GM12878 (cell line): Measurements from ENCODE around the gene DSPP. TPM values are rescaled to one million over a fixed set of nuclear protein-coding genes. Genes with fewer than 3 reads are reported as not detected.

Experiments
- ATAC-seq: fragments of 200-7000 bp; cut with Tn5 transposase; 3 replicates; pipeline ENCODE4 v1.9.1; 2020; ENCODE audit warnings: mild to moderate bottlenecking, moderate library complexity
- BruUV-seq: library from RNA; stranded (reverse); fragments of 400-500 nt; replicated peaks from 2 replicates; lab custom pipeline; 2021; lab: Mats Ljungman, UMichigan
- CTCF ChIA-PET: fragments of 300-600 bp; sonication (Branson Sonifier 250); formaldehyde crosslinking; extraction: SDS; loops from one replicate; lab custom pipeline; 2021; ENCODE audit warnings: inconsistent platforms; lab: Yijun Ruan, JAX
- POLR2A ChIA-PET: fragments of 350-600 bp; formaldehyde crosslinking; extraction: SDS; loops from one replicate; lab custom pipeline; 2021; ENCODE audit warnings: inconsistent platforms; lab: Charles Lee
- RAD21 ChIA-PET: fragments of 300-600 bp; sonication (Branson Sonifier 250); formaldehyde crosslinking; loops from one replicate; lab custom pipeline; 2023; ENCODE audit warnings: antibody characterized with exemption; ENCODE audit not compliant: unreplicated experiment; lab: Charles Lee
- SMC1A ChIA-PET: fragments of 300-600 bp; sonication (Branson Sonifier 250); formaldehyde crosslinking; loops from one replicate; lab custom pipeline; 2023; ENCODE audit not compliant: unreplicated experiment, uncharacterized antibody; lab: Charles Lee
- DNase-seq: peaks from one replicate; pipeline ENCODE4 v3.0.0-alpha.2; 2011; ENCODE audit warnings: low read depth, low spot score
- FAIRE-seq: peaks from 3 replicates; lab custom pipeline; 2011; peaks lifted over from hg19 to GRCh38; lab: Jason Lieb, UNC
- H2AFZ ChIP-seq: 2 replicates; pipeline ENCODE4 v1.6.0; 2011; ENCODE audit warnings: low read depth, low read length, control low read depth; ENCODE audit not compliant: control insufficient read depth
- H3K27ac ChIP-seq: 2 replicates; pipeline ENCODE4 v1.5.1; 2011; ENCODE audit warnings: control low read depth; ENCODE audit not compliant: control insufficient read depth, insufficient read depth
- H3K27me3 ChIP-seq, 2 experiments: replicated peaks in 1 of 2; 2 replicates each; pipeline versions ENCODE4 v1.6.0 to v1.6.1; 2011; ENCODE audit warnings: low read length in 1 of 2; ENCODE audit not compliant: control insufficient read depth in 2 of 2, insufficient read depth in 2 of 2
- H3K36me3 ChIP-seq, 2 experiments: 2 replicates each; pipeline ENCODE4 v1.5.1; 2011; ENCODE audit warnings: low read length in 1 of 2; ENCODE audit not compliant: control insufficient read depth in 2 of 2, insufficient read depth in 2 of 2
- H3K4me1 ChIP-seq: 2 replicates; pipeline ENCODE4 v1.6.1; 2011; ENCODE audit warnings: mild to moderate bottlenecking, low read length, moderate library complexity, mixed read lengths; ENCODE audit not compliant: control insufficient read depth, insufficient read depth
- H3K4me2 ChIP-seq: 2 replicates; pipeline ENCODE4 v1.6.0; 2011; ENCODE audit warnings: control low read depth; ENCODE audit not compliant: control insufficient read depth, insufficient read depth
- H3K4me3 ChIP-seq: fragments of 200-600 bp; sonication (generic); 2 replicates; pipeline ENCODE4 v1.5.1; 2016
- H3K79me2 ChIP-seq: 2 replicates; pipeline ENCODE4 v1.6.0; 2011; ENCODE audit warnings: low read length; ENCODE audit not compliant: control insufficient read depth, insufficient read depth
- H3K9ac ChIP-seq: 2 replicates; pipeline ENCODE4 v1.8.0; 2011; ENCODE audit warnings: low read length, control low read depth, mixed read lengths; ENCODE audit not compliant: control insufficient read depth, insufficient read depth
- H3K9me3 ChIP-seq: replicated peaks from 3 replicates; pipeline ENCODE4 v1.5.1; 2011; ENCODE audit warnings: mild to moderate bottlenecking, low read length; ENCODE audit not compliant: control insufficient read depth, insufficient read depth
- H4K20me1 ChIP-seq: 2 replicates; pipeline ENCODE4 v1.6.0; 2011; ENCODE audit not compliant: control insufficient read depth, insufficient read depth
- CEBPB ChIP-seq, 2 experiments: fragments of 150-350 bp in 1 of 2; IDR thresholded peaks; 2 replicates each; pipeline ENCODE4 v1.6.1; 2012 to 2014; ENCODE audit warnings: low read depth in 2 of 2, low read length in 2 of 2, borderline replicate concordance in 1 of 2, inconsistent platforms in 1 of 2
- FOXK2 ChIP-seq: fragments of 450-650 bp; IDR thresholded peaks from 2 replicates; pipeline ENCODE4 v1.6.1; 2017; ENCODE audit warnings: mild to moderate bottlenecking, moderate library complexity
- IKZF2 ChIP-seq, 2 experiments: fragments of 450-650 bp; IDR thresholded peaks; 2 replicates each; pipeline ENCODE4 v1.6.1; 2017; ENCODE audit warnings: mild to moderate bottlenecking in 2 of 2, moderate library complexity in 2 of 2
- KAT2A ChIP-seq: conservative IDR thresholded peaks from 2 replicates; pipeline ENCODE4 v1.6.1; 2011; ENCODE audit warnings: low read depth, low read length; ENCODE audit not compliant: control insufficient read depth
- MYB ChIP-seq: fragments of 150-350 bp; IDR thresholded peaks from 2 replicates; pipeline ENCODE4 v1.6.1; 2014; ENCODE audit warnings: mild to moderate bottlenecking, low read depth, low read length, borderline replicate concordance
- POLR2A ChIP-seq: IDR thresholded peaks from 2 replicates; pipeline ENCODE4 v1.6.1; 2011; ENCODE audit warnings: low read depth, mild to moderate bottlenecking, low read length
- RB1 ChIP-seq: fragments of 450-650 bp; formaldehyde crosslinking; IDR thresholded peaks from 2 replicates; pipeline ENCODE4 v1.6.1; 2017; ENCODE audit warnings: mild to moderate bottlenecking, borderline replicate concordance
- RELA ChIP-seq: fragments of 450-650 bp; IDR thresholded peaks from 2 replicates; pipeline ENCODE4 v1.8.0; 2014; ENCODE audit warnings: borderline replicate concordance; ENCODE audit not compliant: partially characterized antibody
- SMAD5 ChIP-seq: IDR thresholded peaks from 2 replicates; pipeline ENCODE4 v1.6.1; 2016; ENCODE audit warnings: antibody characterized with exemption, low read depth
- SP1 ChIP-seq: IDR thresholded peaks from one replicate; pipeline ENCODE4 v1.6.1; 2011; ENCODE audit warnings: low read depth, low read length
- STAT3 ChIP-seq: IDR thresholded peaks from 2 replicates; pipeline ENCODE4 v1.6.1; 2011; ENCODE audit warnings: low read depth, low read length, improper control_type of control experiment
- USF1 ChIP-seq: IDR thresholded peaks from 2 replicates; pipeline ENCODE4 v1.6.1; 2011; ENCODE audit warnings: borderline replicate concordance, low read depth, mild to moderate bottlenecking, moderate library complexity, mixed read lengths, low read length; ENCODE audit not compliant: insufficient read depth; ENCODE audit errors: extremely low read length
- ZBTB40 ChIP-seq: fragments of 450-650 bp; IDR thresholded peaks from 2 replicates; pipeline ENCODE4 v1.6.1; 2016; ENCODE audit warnings: mild to moderate bottlenecking, moderate library complexity, borderline replicate concordance
- ZNF592 ChIP-seq: fragments of 450-650 bp; IDR thresholded peaks from 2 replicates; pipeline ENCODE4 v1.6.1; 2017; ENCODE audit warnings: mild to moderate bottlenecking, moderate library complexity
- WGBS: methylation state at CpG from one replicate; pipeline ENCODE4 v1.1.6; 2016; ENCODE audit warnings: low lambda C conversion rate; ENCODE audit not compliant: insufficient replicate concordance, insufficient coverage; ENCODE audit errors: missing lambda C conversion rate; 5-methylcytosine and 5-hydroxymethylcytosine counted together
- in situ Hi-C: fragments of 300-500 bp; cut with MboI; formaldehyde crosslinking; loops from 9 replicates; pipeline ENCODE4 v1.14.3; 2018; ENCODE audit warnings: mixed read lengths
- intact Hi-C: fragments of 100-400 bp; cut with micrococcal nuclease; formaldehyde crosslinking; loops from one replicate; pipeline ENCODE4 v1.14.2; 2022; ENCODE audit not compliant: unreplicated experiment
- polyA plus RNA-seq, 11 experiments: library from polyadenylated mRNA; depleted of rRNA in 4 of 11; unstranded in 6 of 11; stranded (reverse) in 5 of 11; fragments of >200 nt; fragmentation: Nextera tagmentation in 4 of 11; fragmentation: Illumina TruSeq in 1 of 11; extraction: Ambion mirVana in 4 of 11; extraction: Trizol in 1 of 11; gene quantifications; 1 replicate in 1 of 11; 2 replicates in 10 of 11; pipeline versions ENCODE4 v1.2.1 to v1.2.3, GENCODE V29; 2011 to 2016; ENCODE audit warnings: inconsistent platforms in 2 of 11, missing spikeins in 2 of 11, low read depth in 1 of 11
- total RNA-seq, 4 experiments: library from RNA; depleted of rRNA in 3 of 4; stranded (reverse); fragments of >200 nt in 3 of 4; fragmentation: Illumina TruSeq in 1 of 4; extraction: Trizol in 1 of 4; gene quantifications; 2 replicates each; pipeline versions ENCODE4 v1.2.1 to v1.2.3, GENCODE V29; 2013 to 2021

The DSPP gene
- total and polyA plus RNA-seq, 10 of the 15 experiments (the other 5 are each of a cell fraction or from before 2014, with no cell fraction given), result not detected

GRCh38 chr4:87566276-87566675 lies 42.1 kb upstream of the DSPP start:
- in situ Hi-C loops (no loop called here), intact Hi-C loops (no loop called here)
- ChIA-PET SMC1A (no interaction called here), CTCF (interaction anchor here (1.4 kb wide), 1 partner anchor 24 kb away, joined by 3 read pairs; no protein-coding TSS in a partner anchor), RAD21 (no interaction called here), POLR2A (no interaction called here)
- DNase-seq (no peak), ATAC-seq (no peak), FAIRE-seq (no peak)
- no peak overlapping the region for H3K4me3 ChIP-seq
- no peaks in the 10 kb centered on the region for H3K9me3 ChIP-seq
- no peaks in the 10 kb centered on the region for H3K36me3 ChIP-seq
- no peak overlapping the region for H3K27ac ChIP-seq
- TF ChIP-seq STAT3, result no peak
- TF ChIP-seq KAT2A, result no peak
- TF ChIP-seq ZBTB40, result no peak
- TF ChIP-seq RB1, result no peak
- no peak for TF ChIP-seq CEBPB (IDR thresholded peaks at IDR 0.05; ENCODE audit: borderline replicate concordance in 1 of 2, low read depth in 2 of 2, low read length in 2 of 2)
- TF ChIP-seq FOXK2, result no peak
- no peak for TF ChIP-seq ZNF592
- no peak for TF ChIP-seq SP1
- TF ChIP-seq SMAD5, result no peak
- TF ChIP-seq RELA, result no peak
- no peak for TF ChIP-seq MYB
- no peak for TF ChIP-seq IKZF2 (IDR thresholded peaks at IDR 0.05)
- TF ChIP-seq POLR2A, result no peak
- TF ChIP-seq USF1, result no peak
- 41% methylated on average over 2 of the region's 2 CpGs for WGBS
- no peaks in the 10 kb centered on the region for H3K79me2 ChIP-seq
- no peak overlapping the region for H2AFZ ChIP-seq
- H3K4me2 ChIP-seq, result no peak overlapping the region
- H4K20me1 ChIP-seq, result no peaks in the 10 kb centered on the region
- no peaks in the 10 kb centered on the region for H3K27me3 ChIP-seq
- H3K9ac ChIP-seq, result no peak overlapping the region
- no peaks in the 10 kb centered on the region for H3K4me1 ChIP-seq
- no TSS peak for BruUV-seq
